GM18526 (cell line): ENCODE data around the gene KCTD13.

ENCODE experiments used
- POLR2A ChIP-seq: IDR thresholded peaks from 3 replicates; pipeline ENCODE4 v1.6.1; 2011; ENCODE audit not compliant: insufficient read length; ENCODE audit errors: extremely low read depth

Gene KCTD13

GRCh38 chr16:29958756-29959155 lies 32.7 kb upstream of the KCTD13 start:
- TF ChIP-seq POLR2A, result no peak

DNA sequence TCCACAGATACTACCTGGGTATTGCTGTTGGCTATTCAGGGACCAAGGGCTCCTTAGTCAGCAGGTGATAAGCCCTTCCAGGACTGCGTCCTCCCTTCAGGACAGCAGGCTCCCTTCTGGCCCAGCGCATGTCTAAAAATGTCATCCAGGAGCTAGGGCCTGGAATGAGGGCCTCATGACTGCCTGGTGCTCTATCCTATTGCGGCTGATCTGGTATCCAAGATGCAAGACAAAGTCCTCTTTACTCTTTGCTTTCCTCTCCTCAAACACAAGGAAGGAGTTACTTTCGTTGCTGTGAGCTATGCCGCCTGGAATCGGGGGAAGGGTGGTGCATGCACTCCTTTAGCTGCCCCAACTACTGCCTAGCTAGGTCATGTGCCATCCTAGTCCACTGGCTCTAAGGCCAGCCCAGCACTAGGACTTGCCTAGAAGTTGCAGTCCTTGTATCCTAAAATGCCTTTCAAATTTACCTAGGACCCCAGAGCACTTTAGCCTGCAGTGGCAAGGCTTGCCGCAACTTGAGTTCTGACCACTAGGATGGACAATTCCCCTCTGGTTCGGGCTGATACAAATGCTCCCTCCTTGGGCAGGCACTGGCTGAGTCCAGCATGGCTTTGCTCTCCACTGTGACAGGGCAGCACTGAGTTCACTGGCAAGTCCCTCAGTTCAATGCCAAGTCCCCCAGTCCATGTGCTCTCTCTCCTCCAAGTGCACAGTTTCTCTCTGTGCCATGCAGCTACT lies 25.8 kb upstream of the KCTD13 start:
- TF ChIP-seq POLR2A, result no peak

GRCh38 chr16:29950806-29951461 lies 24.9 kb upstream of the KCTD13 start:
- no peak for TF ChIP-seq POLR2A

- TF ChIP-seq POLR2A, result no peak
These were observed 21.9 kb upstream of the KCTD13 start for GRCh38 chr16:29947897-29948296.

DNA sequence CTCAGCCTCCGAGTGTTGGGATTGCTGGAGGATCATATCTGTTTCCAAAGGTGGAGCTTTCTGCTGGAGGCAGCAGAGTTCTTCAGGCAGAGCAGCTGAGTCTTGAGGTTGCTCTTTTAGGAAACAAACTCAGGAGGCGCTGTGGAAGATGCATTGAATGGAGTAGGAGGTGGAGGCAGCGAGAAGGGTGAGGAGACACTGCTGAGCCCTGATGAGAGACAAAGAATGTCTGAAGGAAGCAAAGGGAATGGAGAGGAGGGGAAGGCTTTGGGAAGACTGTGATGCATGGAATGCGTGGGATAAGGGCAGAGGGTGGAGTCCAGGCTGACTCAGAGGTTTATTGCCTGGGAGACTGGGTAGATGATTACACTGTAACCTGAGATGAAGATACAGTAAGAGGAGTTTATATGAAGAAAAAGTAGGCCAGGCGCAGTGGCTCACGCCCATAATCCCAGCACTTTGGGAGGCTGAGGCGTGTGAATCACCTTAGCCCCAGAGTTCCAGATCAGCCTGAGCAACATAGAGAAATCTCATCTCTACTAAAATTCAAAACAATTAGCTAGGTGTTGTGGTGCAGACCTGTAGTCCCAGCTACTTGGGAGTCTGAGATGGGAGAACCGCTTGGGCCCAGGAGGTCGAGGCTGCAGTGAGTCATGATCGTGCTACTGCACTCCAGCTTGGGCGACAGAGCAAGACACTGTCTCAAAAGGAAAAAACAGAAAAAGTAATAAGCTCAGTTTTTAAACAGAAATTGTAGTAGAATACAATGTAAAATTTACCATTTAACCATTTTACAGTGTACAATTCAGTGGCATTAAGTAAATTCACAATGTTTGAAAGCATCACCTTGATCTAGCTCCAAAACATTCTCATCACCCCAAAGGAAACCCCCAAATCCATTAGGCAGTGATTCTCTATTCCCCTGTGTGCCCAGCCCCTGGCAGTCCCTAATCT lies 18.1 kb upstream of the KCTD13 start:
- TF ChIP-seq POLR2A, result no peak

- no peak for TF ChIP-seq POLR2A
These were observed 14.6 kb upstream of the KCTD13 start for GRCh38 chr16:29940656-29941055.

DNA sequence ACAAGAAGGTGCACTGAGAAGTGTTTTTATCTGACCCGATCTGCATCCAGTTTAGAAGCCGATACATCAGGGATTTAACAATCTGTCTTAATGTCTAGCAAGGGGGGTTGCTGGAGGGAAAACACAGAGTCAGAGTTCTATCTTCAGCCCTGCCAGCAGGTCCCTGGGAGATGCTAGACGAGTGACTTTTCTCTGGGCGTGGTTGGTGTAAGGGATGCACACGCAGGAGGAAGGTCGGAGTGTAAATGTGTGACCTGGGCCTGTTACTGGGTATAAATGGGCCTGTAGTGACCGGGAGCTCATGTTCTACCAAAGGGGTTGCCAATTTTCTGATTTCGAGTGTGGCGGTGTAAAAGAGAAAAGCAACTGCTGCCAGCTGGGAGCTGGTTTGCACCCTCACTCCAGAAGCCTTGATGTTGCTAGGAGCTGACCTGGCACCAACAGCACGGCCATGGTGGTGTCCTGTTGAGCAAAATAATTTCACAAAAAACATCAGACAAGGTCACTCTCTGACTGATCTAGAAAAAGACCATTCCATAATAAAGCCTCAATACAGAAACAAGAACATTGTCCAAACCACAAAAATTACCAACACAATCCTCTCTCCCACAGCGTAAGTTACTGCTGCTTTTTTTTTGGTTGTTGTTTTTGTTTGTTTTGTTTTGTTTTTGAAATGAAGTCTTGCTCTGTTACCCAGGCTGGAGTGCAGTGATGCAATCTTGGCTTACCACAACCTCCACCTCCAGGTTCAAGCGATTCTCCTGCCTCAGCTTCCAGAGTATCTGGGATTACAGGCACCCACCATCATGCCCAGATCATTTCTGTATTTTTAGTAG lies 1.3 kb upstream of the KCTD13 start:
- no peak for TF ChIP-seq POLR2A

DNA sequence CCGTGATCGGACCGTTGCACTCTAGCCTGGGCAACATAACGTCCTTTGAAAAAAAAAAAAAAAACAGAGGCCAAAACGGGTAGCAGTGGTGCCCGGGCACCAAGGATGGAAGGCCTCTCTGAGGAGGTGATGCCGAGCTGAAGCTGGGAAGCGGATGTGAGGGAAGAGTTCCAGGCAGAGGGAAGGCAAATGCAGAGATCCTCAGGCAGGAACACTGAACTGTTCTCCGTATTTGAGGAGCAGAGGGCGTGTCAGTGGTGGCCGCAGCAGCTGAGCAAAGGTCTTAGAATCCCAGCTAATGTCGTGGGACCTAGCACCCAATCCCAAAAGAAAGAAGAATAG lies 656 bp upstream of the KCTD13 start:
- no peak for TF ChIP-seq POLR2A

DNA sequence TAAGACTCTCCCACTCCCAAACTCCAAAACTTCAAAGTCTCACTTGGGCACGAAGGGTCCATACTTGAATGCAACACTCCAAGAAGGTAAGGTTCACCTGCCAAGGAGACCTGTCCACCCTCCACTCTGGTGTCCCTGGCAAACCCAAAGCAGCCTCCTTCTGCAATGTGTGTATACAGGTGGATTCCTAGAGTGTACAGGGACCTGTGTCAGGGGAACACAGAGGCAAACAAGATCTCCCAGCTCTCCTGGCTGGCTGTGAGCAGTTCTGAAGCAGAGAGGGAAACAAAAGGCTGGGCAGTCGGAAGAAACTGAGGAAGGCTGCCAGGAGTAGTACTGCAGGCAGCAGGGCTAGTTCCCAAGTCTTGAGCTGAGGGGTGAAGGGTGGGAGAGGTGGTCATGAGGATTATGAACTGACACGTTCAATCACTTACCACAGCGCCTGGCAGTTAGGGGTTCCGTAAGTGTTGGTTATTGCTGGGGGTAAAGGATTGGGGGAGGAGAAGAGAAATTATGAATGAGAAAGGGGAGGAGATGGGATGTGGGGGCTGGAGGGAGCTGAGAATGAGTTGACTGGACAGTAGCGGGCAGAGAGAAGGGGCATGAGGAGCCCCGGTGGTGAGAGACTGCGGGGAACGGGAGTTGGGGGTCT lies 795 bp downstream of the KCTD13 start:
- no peak for TF ChIP-seq POLR2A

GRCh38 chr16:29922986-29923501 lies 3.0 kb downstream of the KCTD13 start:
- TF ChIP-seq POLR2A, result no peak

DNA sequence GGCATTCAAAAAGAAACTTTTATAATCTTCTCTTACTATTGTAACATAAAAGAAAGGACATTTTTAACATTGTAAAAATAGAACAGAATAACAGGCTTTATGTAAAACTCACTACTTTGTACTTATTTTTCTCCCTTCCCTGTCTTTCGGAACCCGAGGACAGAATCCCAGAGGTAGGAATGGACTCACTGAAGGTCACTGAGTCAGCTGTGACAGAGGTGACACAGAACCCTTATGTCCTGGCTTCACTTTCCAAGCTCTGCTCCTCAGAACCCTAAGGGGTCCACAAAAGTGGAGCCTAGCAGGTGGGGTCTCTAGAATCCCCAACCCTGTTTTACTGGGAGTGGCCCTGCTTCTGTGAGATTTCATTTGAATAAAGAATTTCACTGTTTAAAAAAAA lies 3.7 kb downstream of the KCTD13 start:
- no peak for TF ChIP-seq POLR2A

DNA sequence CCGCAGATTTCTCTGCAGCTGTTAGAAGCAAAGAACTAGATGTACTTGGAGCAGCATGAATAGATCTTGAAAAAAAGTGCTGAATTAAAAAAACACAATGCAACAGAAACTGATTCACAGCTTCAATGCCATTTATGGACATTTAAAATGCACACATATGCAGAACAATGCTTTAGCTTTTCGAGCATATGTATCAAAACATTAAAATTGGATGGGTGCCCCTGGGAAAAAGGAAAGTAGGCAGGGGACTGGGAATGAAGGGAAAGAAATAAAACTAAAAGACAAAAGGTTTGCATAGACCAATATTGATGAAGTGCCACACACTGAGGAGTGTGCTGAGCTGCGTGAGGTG lies 5.0 kb downstream of the KCTD13 start:
- TF ChIP-seq POLR2A, result no peak

GRCh38 chr16:29920288-29921033 lies 5.6 kb downstream of the KCTD13 start:
- TF ChIP-seq POLR2A, result no peak

GRCh38 chr16:29916979-29917378 lies 9.0 kb downstream of the KCTD13 start:
- no peak for TF ChIP-seq POLR2A
